Endothelial cell of umbilical vein (primary cell): ENCODE measurements around the gene S100A4. TPM values are rescaled to one million over a fixed set of nuclear protein-coding genes. Genes with fewer than 3 reads are reported as not detected.

Experiments
- Bru-seq: library from RNA; stranded (reverse); fragments of 400-500 nt; gene quantifications from one replicate; lab custom pipeline; 2021; lab: Mats Ljungman, UMichigan
- BruChase-seq, 2 experiments: library from RNA; stranded (reverse); fragments of 400-500 nt; gene quantifications; one replicate each; lab custom pipeline; 2021; lab: Mats Ljungman, UMichigan
- BruUV-seq: library from RNA; stranded (reverse); fragments of 400-500 nt; replicated peaks from 2 replicates; lab custom pipeline; 2021; lab: Mats Ljungman, UMichigan
- CTCF ChIA-PET: fragments of 300-600, 350-600 bp; sonication (Branson Sonifier 250); formaldehyde crosslinking; loops from one replicate; lab custom pipeline; 2021; ENCODE audit warnings: antibody characterized with exemption, inconsistent platforms; lab: Charles Lee
- POLR2A ChIA-PET: fragments of 300-600, 350-600 bp; sonication (Branson Sonifier 250); formaldehyde crosslinking; loops from one replicate; lab custom pipeline; 2021; ENCODE audit warnings: antibody characterized with exemption, inconsistent platforms; lab: Charles Lee
- DNase-seq: peaks from one replicate; pipeline ENCODE4 v3.0.0-alpha.2; 2011; ENCODE audit warnings: low read depth, low spot score
- FAIRE-seq: peaks from 2 replicates; lab custom pipeline; 2011; peaks lifted over from hg19 to GRCh38; lab: Jason Lieb, UNC
- H2AFZ ChIP-seq: 2 replicates; pipeline ENCODE4 v1.6.0; 2012; ENCODE audit warnings: low read depth, low read length, control low read depth, inconsistent platforms
- H3K27ac ChIP-seq: 2 replicates; pipeline ENCODE4 v1.5.1; 2011; ENCODE audit warnings: low read depth, mild to moderate bottlenecking, control low read depth, low read length, moderate library complexity; ENCODE audit not compliant: insufficient read depth
- H3K27me3 ChIP-seq, 2 experiments: 2 replicates each; pipeline versions ENCODE4 v1.6.0 to v1.6.1; 2011; ENCODE audit warnings: low read length in 2 of 2, mixed read lengths in 1 of 2; ENCODE audit not compliant: control insufficient read depth in 2 of 2, insufficient read depth in 2 of 2
- H3K36me3 ChIP-seq, 2 experiments: 2 replicates in 1 of 2; 3 replicates in 1 of 2; pipeline ENCODE4 v1.5.1; 2011; ENCODE audit warnings: low read length in 2 of 2, mild to moderate bottlenecking in 1 of 2, moderate library complexity in 1 of 2; ENCODE audit not compliant: control insufficient read depth in 2 of 2, insufficient read depth in 2 of 2; ENCODE audit errors: extremely low read depth in 1 of 2
- H3K4me1 ChIP-seq: 3 replicates; pipeline ENCODE4 v1.5.1; 2011; ENCODE audit warnings: mild to moderate bottlenecking, low read length; ENCODE audit not compliant: control insufficient read depth, insufficient read depth; ENCODE audit errors: extremely low read depth
- H3K4me2 ChIP-seq: 2 replicates; pipeline ENCODE4 v1.6.1; 2011; ENCODE audit warnings: low read length, control low read depth, mixed read lengths; ENCODE audit not compliant: insufficient read depth
- H3K4me3 ChIP-seq, 3 experiments: fragments of 200-600 bp in 1 of 3; sonication (generic), shearing (Covaris generic) in 1 of 3; replicated peaks in 1 of 3; 2 replicates each; pipeline ENCODE4 v1.5.1; 2011 to 2016; ENCODE audit warnings: control low read depth in 3 of 3, low read length in 3 of 3, mild to moderate bottlenecking in 2 of 3, inconsistent platforms in 1 of 3, low read depth in 1 of 3, moderate library complexity in 1 of 3; ENCODE audit not compliant: insufficient read depth in 1 of 3
- H3K79me2 ChIP-seq: 2 replicates; pipeline ENCODE4 v1.6.0; 2012; ENCODE audit warnings: low read length, inconsistent platforms; ENCODE audit not compliant: control insufficient read depth, insufficient read depth
- H3K9ac ChIP-seq: replicated peaks from 2 replicates; pipeline ENCODE3; 2011; ENCODE audit warnings: low read length, control low read depth; ENCODE audit not compliant: insufficient read depth; ENCODE audit errors: extremely low read depth
- H3K9me1 ChIP-seq: replicated peaks from 3 replicates; pipeline ENCODE4 v1.6.0; 2011; ENCODE audit warnings: mild to moderate bottlenecking, low read length; ENCODE audit not compliant: control insufficient read depth, insufficient read depth; ENCODE audit errors: extremely low read depth
- H3K9me3 ChIP-seq: replicated peaks from 2 replicates; pipeline ENCODE4 v1.5.1; 2012; ENCODE audit warnings: low read length, inconsistent platforms; ENCODE audit not compliant: control insufficient read depth, insufficient read depth
- H4K20me1 ChIP-seq: replicated peaks from 2 replicates; pipeline ENCODE3; 2011; ENCODE audit warnings: mild to moderate bottlenecking, low read length; ENCODE audit not compliant: control insufficient read depth, insufficient read depth; ENCODE audit errors: extremely low read depth
- CTCF ChIP-seq, 2 donors: IDR thresholded peaks; 1 replicate in 1 of 2; 2 replicates in 1 of 2; pipeline ENCODE4 v1.5.1; 2011; ENCODE audit warnings: low read length in 2 of 2, mild to moderate bottlenecking in 2 of 2, moderate library complexity in 2 of 2, control low read depth in 1 of 2, inconsistent platforms in 1 of 2, low read depth in 1 of 2; ENCODE audit not compliant: insufficient read depth in 1 of 2; ENCODE audit errors: extremely low read depth in 1 of 2
- EZH2 ChIP-seq: IDR thresholded peaks from 2 replicates; pipeline ENCODE4 v1.6.1; 2012; ENCODE audit warnings: borderline replicate concordance, low read depth, mild to moderate bottlenecking, moderate library complexity, low read length, inconsistent platforms; ENCODE audit not compliant: severe bottlenecking
- FOS ChIP-seq: IDR thresholded peaks from 2 replicates; pipeline ENCODE4 v1.6.1; 2011; ENCODE audit warnings: mild to moderate bottlenecking, low read length, moderate library complexity, borderline replicate concordance; ENCODE audit not compliant: insufficient read depth
- GATA2 ChIP-seq: IDR thresholded peaks from 2 replicates; pipeline ENCODE4 v1.7.0; 2011; ENCODE audit warnings: low read depth, mild to moderate bottlenecking, moderate library complexity, mixed read lengths, low read length; ENCODE audit not compliant: insufficient read length, insufficient read depth
- JUN ChIP-seq: IDR thresholded peaks from 2 replicates; pipeline ENCODE4 v1.6.1; 2011; ENCODE audit warnings: borderline replicate concordance, low read depth; ENCODE audit not compliant: insufficient read length, insufficient read depth
- MAX ChIP-seq: IDR thresholded peaks from 2 replicates; pipeline ENCODE4 v1.6.1; 2011; ENCODE audit not compliant: insufficient read depth, insufficient read length
- MYC ChIP-seq: IDR thresholded peaks from one replicate; pipeline ENCODE4 v1.6.1; 2011; ENCODE audit warnings: mild to moderate bottlenecking, low read depth, low read length
- POLR2A ChIP-seq: IDR thresholded peaks from 2 replicates; pipeline ENCODE4 v1.6.1; 2012; ENCODE audit warnings: low read depth, mild to moderate bottlenecking, control low read depth, low read length
- POLR2AphosphoS5 ChIP-seq: IDR thresholded peaks from 2 replicates; pipeline ENCODE4 v1.6.1; 2012; ENCODE audit warnings: low read depth, mild to moderate bottlenecking, control low read depth, low read length, moderate library complexity; ENCODE audit not compliant: insufficient read depth
- dilution Hi-C: fragments of 300-500 bp; cut with MboI; formaldehyde crosslinking; loops from one replicate; pipeline ENCODE4 v1.15.0; 2019; ENCODE audit warnings: low sequenced_read_pairs; ENCODE audit not compliant: extremely low pct_ligation_motif_present
- intact Hi-C: fragments of 100-400 bp; cut with micrococcal nuclease; formaldehyde crosslinking; loops from one replicate; pipeline ENCODE4 v1.10.0; 2022
- long read RNA-seq: library from polyadenylated mRNA; stranded (forward); transcript quantifications from one replicate; pipeline ENCODE4 v2.0.0, GENCODE V29; 2021
- polyA minus RNA-seq, 3 experiments: library from RNA; depleted of rRNA, polyadenylated mRNA; stranded (reverse); fragments of >200 nt; gene quantifications; 1 replicate in 1 of 3; 2 replicates in 2 of 3; pipeline ENCODE4 v1.2.3, GENCODE V29; 2011
- polyA plus RNA-seq, 4 experiments: library from polyadenylated mRNA; depleted of rRNA in 3 of 4; stranded (reverse) in 3 of 4; unstranded in 1 of 4; fragments of >200 nt; gene quantifications; 2 replicates each; pipeline versions ENCODE4 v1.2.1 to v1.2.3, GENCODE V29; 2011 to 2012; ENCODE audit warnings: missing spikeins in 1 of 4
- total RNA-seq: library from RNA; stranded (reverse); gene quantifications from 2 replicates; pipeline ENCODE4 v1.2.3, GENCODE V29; 2021

The S100A4 gene
- total RNA-seq (not detected in 2 replicates), polyA plus RNA-seq (0.62 and 1.1 TPM in 2 replicates), polyA minus RNA-seq (not detected in 2 replicates), Bru-seq, nascent RNA (percentile 17 among the genes with signal in this experiment), BruChase-seq, experiment 1, labeled RNA remaining after a 6-hour chase (not detected), BruChase-seq, experiment 2, labeled RNA remaining after a 2-hour chase (percentile 13 among the genes with signal in this experiment)
- 0.49 and 0.61 TPM in 2 replicates for polyA plus RNA-seq (2011; cell fraction: cytosol; rRNA removed)
- polyA plus RNA-seq (2011; cell fraction: nucleus; rRNA removed) = 0.53 TPM in 1 of 2 replicates, not detected in the other
- polyA plus RNA-seq (2012) = 0.55 and 0.67 TPM in 2 replicates
- polyA minus RNA-seq (2011; cell fraction: cytosol; rRNA and poly(A)+ RNA removed) = 392 TPM
- polyA minus RNA-seq (2011; cell fraction: nucleus; rRNA and poly(A)+ RNA removed) = 1.6 TPM in 1 of 2 replicates, not detected in the other
- long read RNA-seq, partial matches to known transcripts = 0 of 5 reads
- long read RNA-seq, other reads (novel, unspliced or antisense) = 0 of 5 reads

GRCh38 chr1:153545067-153546055, at the start of gene S100A4:
Gene S100A4 (minus strand): TSS chr1:153545806. CDS start chr1:153544794, 1,012 bp downstream.
- Histone ChIP-seq H2AFZ (peak within 1 kb of the TSS; percentile 46), H3K79me2 (no peaks in the 10 kb centered on the region), H3K9me3 (no peaks in the 10 kb centered on the region), H3K4me1 (peaks cover 21% of the 10 kb centered on the region), H3K4me2 (no peak within 1 kb of the TSS), H3K9ac (no peak within 1 kb of the TSS), H3K36me3 (no peaks in the 10 kb centered on the region), H3K27me3 (no peaks in the 10 kb centered on the region), H3K27ac (no peak within 1 kb of the TSS), H3K9me1 (no peaks in the 10 kb centered on the region), H4K20me1 (no peaks in the 10 kb centered on the region), H3K4me3 (no peak within 1 kb of the TSS)
- intact Hi-C loops = no loop called here
- ChIA-PET POLR2A (interaction anchor here (0.6 to 1.9 kb wide), 4 partner anchors 10 to 182 kb away, joined by 3 to 6 read pairs (median 4); partner anchors contain the start of genes INTS3 and S100A6), CTCF (interaction anchor here (0.9 to 2.5 kb wide), 7 partner anchors 9 to 35 kb away, joined by 3 to 11 read pairs (median 6); partner anchors contain the start of gene S100A6)
- BruUV-seq = no TSS peak
- TF ChIP-seq JUN (no peak), CTCF (IDR thresholded peaks at IDR 0.05; ENCODE audit: extremely low read depth in 1 of 2, insufficient read depth in 1 of 2, low read depth in 1 of 2, low read length in 2 of 2) (no peak), GATA2 (no peak), MAX (no peak), POLR2A (no peak), FOS (no peak), MYC (no peak), POLR2AphosphoS5 (no peak), EZH2 (no peak)
- dilution Hi-C loops = no loop called here
- FAIRE-seq = peak; percentile 97
- peak; percentile 91 for DNase-seq
